Heart left ventricle (tissue), 16 donors: Measurements from ENCODE around the gene SEC24C. TPM values are rescaled to one million over a fixed set of nuclear protein-coding genes. Genes with fewer than 3 reads are reported as not detected.

Source experiments
- ATAC-seq, 4 donors: fragments of 200-7000 bp; cut with Tn5 transposase; one replicate each; pipeline ENCODE4 v1.9.1; 2020 to 2022; ENCODE audit warnings: moderate library complexity in 4 of 4, mild to moderate bottlenecking in 3 of 4, moderate number of reproducible peaks in 1 of 4
- DNase-seq, 5 donors: peaks; one replicate each; pipeline ENCODE4 v3.0.0-alpha.2; 2020
- H3K27ac ChIP-seq, 12 donors: fragments of 200-600 bp; sonication (generic) in 4 of 12; one replicate each; pipeline versions ENCODE4 v1.5.0 to v1.8.0; 2016 to 2022; ENCODE audit warnings: mild to moderate bottlenecking in 2 of 12
- H3K27me3 ChIP-seq, 9 donors: fragments of 200-600 bp; sonication (generic) in 2 of 9; one replicate each; pipeline versions ENCODE4 v1.5.1 to v1.8.0; 2016 to 2022; ENCODE audit warnings: mild to moderate bottlenecking in 3 of 9
- H3K36me3 ChIP-seq, 9 donors: fragments of 200-600 bp; sonication (generic) in 2 of 9; one replicate each; pipeline versions ENCODE4 v1.5.0 to v1.8.0; 2018 to 2022; ENCODE audit warnings: mild to moderate bottlenecking in 2 of 9
- H3K4me1 ChIP-seq, 12 donors: fragments of 200-600 bp; sonication (generic) in 4 of 12; one replicate each; pipeline versions ENCODE4 v1.5.0 to v1.8.0; 2016 to 2022; ENCODE audit warnings: mild to moderate bottlenecking in 3 of 12
- H3K4me3 ChIP-seq, 12 donors: fragments of 200-600 bp; sonication (generic) in 4 of 12; one replicate each; pipeline versions ENCODE4 v1.5.0 to v1.8.0; 2017 to 2022; ENCODE audit warnings: mild to moderate bottlenecking in 9 of 12, moderate library complexity in 4 of 12
- H3K9me3 ChIP-seq, 12 donors: fragments of 200-600 bp; sonication (generic) in 4 of 12; one replicate each; pipeline versions ENCODE4 v1.5.0 to v1.8.0; 2016 to 2022; ENCODE audit warnings: mild to moderate bottlenecking in 1 of 12
- CTCF ChIP-seq, 12 donors: fragments of 200-600 bp; sonication (generic) in 4 of 12; IDR thresholded peaks; one replicate each; pipeline versions ENCODE4 v1.5.0 to v1.8.0; 2018 to 2022; ENCODE audit warnings: antibody characterized with exemption in 12 of 12, mild to moderate bottlenecking in 5 of 12
- POLR2A ChIP-seq, 2 donors: fragments of 450-650 bp; IDR thresholded peaks; one replicate each; pipeline ENCODE4 v1.6.1; 2017; ENCODE audit warnings: antibody characterized with exemption in 2 of 2, mild to moderate bottlenecking in 2 of 2, moderate library complexity in 2 of 2
- WGBS, 4 donors: extraction: QIAGEN DNeasy Blood & Tissue Kit in 2 of 4; methylation state at CpG; one replicate each; pipeline versions ENCODE4 v1.1.5 to v1.1.7; 2013 to 2018; 5-methylcytosine and 5-hydroxymethylcytosine counted together
- intact Hi-C, 10 donors: fragments of 100-400 bp; cut with DNase I; formaldehyde crosslinking; loops; one replicate each; pipeline versions ENCODE4 v1.11.1 to v1.14.2; 2022
- polyA plus RNA-seq, 2 donors: library from polyadenylated mRNA; stranded (reverse); fragments of 200-250 nt; gene quantifications; one replicate each; pipeline ENCODE4 v1.2.3, GENCODE V29; 2013
- total RNA-seq, 9 donors: library from RNA; depleted of rRNA in 2 of 9; stranded (reverse); fragments of >200 nt in 2 of 9; fragmentation: NEBNext Ultra II Directional in 3 of 9; extraction: Animal tissue kit (Norgen Biotek cat#: 25700) in 3 of 9; gene quantifications; one replicate each; pipeline versions ENCODE4 v1.1.0 to v1.2.4, GENCODE V29; 2016 to 2023
- donor health status: ischemic (EF 13 %, LVEDD 7.1; RV severe dilation, severe dysfunction).
- donor health status: healthy with polysubstance abuse.
- donor health status: DM: no; HTN: yes; CAD: no.
- donor health status: DM: no; HTN: no; CAD: no.
- donor health status: ischemic (EF 25% LVEDD 6.9; RV normal size, moderate dysfunction).
- donor health status: ischemic (EF 25% LVEDD 5.7; RV mildly dilated, moderate dysfunction).
- donor health status: healthy.
- donor health status: DM: yes; HTN: yes; CAD: no.
- donor health status: ischemic (EF 35%, LVEDD 5.7; RV mildly dilated, moderate dysfunction).
- donor health status: nonischemic (EF 11% LVEDD 7.7; RV severe dilation, severe dysfunction).
- donor health status: DM: yes; HTN: yes; CAD: no.
- donor health status: PGD.
- donor health status: ischemic (EF 29% LVEDD 5.4; RV normal size, mild dysfunction).
- donor health status: nonischemic (EF 23%, LVEDD 6.1; RV moderate dilation, normal function).

Gene SEC24C
- total and polyA plus RNA-seq, 11 donors: 26.4 to 65.5 (median 49.5) TPM

GRCh38 chr10:73773152-73773879, 29.1 kb downstream of the SEC24C start:
- Histone ChIP-seq H3K27ac (peak overlapping the region; percentile 93 to 100 (median 98)), H3K4me3 (peak overlapping the region; percentile 46 to 95 (median 83)), H3K36me3 (peaks cover 0 to 79% (median 69%) of the 10 kb centered on the region in 9 donors), H3K9me3 (no peaks in the 10 kb centered on the region), H3K27me3 (no peaks in the 10 kb centered on the region), H3K4me1 (peaks cover 7 to 52% (median 31%) of the 10 kb centered on the region in 12 donors)
- WGBS, 4 donors: 1 to 4% (median 2%) methylated on average over 17 to 29 of the region's 29 CpGs
- peak in 2 of 5 donors; percentile 41 to 45 for DNase-seq
- TF ChIP-seq CTCF (IDR thresholded peaks at IDR 0.05): no peak
- no peak for TF ChIP-seq POLR2A (IDR thresholded peaks at IDR 0.05)
- peak in 1 of 4 donors; percentile 0 for ATAC-seq
- intact Hi-C loops: loop anchor here in 2 of 10 donors (5.0 to 10.0 kb wide), 2 partner anchors 104 to 1051 kb away; partner anchors contain the start of gene KAT6B (in 1 of the 2)

GRCh38 chr10:73774637-73775036, 30.5 kb downstream of the SEC24C start:
- DNase-seq (no peak), ATAC-seq (no peak)
- Histone ChIP-seq H3K4me1 (peaks cover 7 to 52% (median 31%) of the 10 kb centered on the region in 12 donors), H3K27ac (peak overlapping the region in 1 of 12 donors; percentile 6), H3K4me3 (peak overlapping the region in 9 of 12 donors; percentile 65 to 88 (median 83)), H3K36me3 (peaks cover 0 to 78% (median 68%) of the 10 kb centered on the region in 9 donors), H3K9me3 (no peaks in the 10 kb centered on the region), H3K27me3 (no peaks in the 10 kb centered on the region)
- WGBS, 4 donors: 8 to 40% (median 19%) methylated on average over 5 of the region's 5 CpGs
- no peak for TF ChIP-seq CTCF (IDR thresholded peaks at IDR 0.05)
- TF ChIP-seq POLR2A (IDR thresholded peaks at IDR 0.05): no peak
- intact Hi-C loops: loop anchor here in 2 of 10 donors (5.0 to 10.0 kb wide), 2 partner anchors 103 to 1050 kb away; partner anchors contain the start of gene KAT6B (in 1 of the 2)

- H3K36me3 ChIP-seq: peaks cover 0 to 64% (median 52%) of the 10 kb centered on the region in 9 donors
- intact Hi-C loops: loop anchor here in 1 of 10 donors (10.0 kb wide), 1 partner anchor 1046 kb away; the partner anchor contains the start of gene KAT6B
- no peaks in the 10 kb centered on the region for H3K27me3 ChIP-seq
- WGBS, 4 donors: 87 to 95% (median 93%) methylated on average over 5 of the region's 5 CpGs
- H3K9me3 ChIP-seq: no peaks in the 10 kb centered on the region
- no peak for ATAC-seq
- peaks cover 5 to 60% (median 43%) of the 10 kb centered on the region in 12 donors for H3K4me1 ChIP-seq
- H3K4me3 ChIP-seq: no peak overlapping the region
- H3K27ac ChIP-seq: no peak overlapping the region
- TF ChIP-seq POLR2A (IDR thresholded peaks at IDR 0.05): no peak
- TF ChIP-seq CTCF (IDR thresholded peaks at IDR 0.05): no peak
- no peak for DNase-seq
Observed at GRCh38 chr10:73779018-73779417, 34.8 kb downstream of the SEC24C start.

- no peak for ATAC-seq
- Histone ChIP-seq H3K4me1 (peaks cover 4 to 56% (median 40%) of the 10 kb centered on the region in 12 donors), H3K9me3 (no peaks in the 10 kb centered on the region), H3K4me3 (no peak overlapping the region), H3K27ac (no peak overlapping the region), H3K36me3 (peaks cover 0 to 57% (median 51%) of the 10 kb centered on the region in 9 donors), H3K27me3 (no peaks in the 10 kb centered on the region)
- no peak for TF ChIP-seq POLR2A (IDR thresholded peaks at IDR 0.05)
- no peak for TF ChIP-seq CTCF (IDR thresholded peaks at IDR 0.05)
- WGBS, 4 donors: 78 to 89% (median 82%) methylated on average over 3 of the region's 3 CpGs
- no peak for DNase-seq
- intact Hi-C loops: loop anchor here in 2 of 10 donors (5.0 to 10.0 kb wide), 2 partner anchors 32 to 1045 kb away; partner anchors contain the start of gene KAT6B (in 1 of the 2)
Observed at GRCh38 chr10:73779539-73780197, 35.5 kb downstream of the SEC24C start.
